Measurements from ENCODE around the gene DBNDD2.

Gene DBNDD2

DNA sequence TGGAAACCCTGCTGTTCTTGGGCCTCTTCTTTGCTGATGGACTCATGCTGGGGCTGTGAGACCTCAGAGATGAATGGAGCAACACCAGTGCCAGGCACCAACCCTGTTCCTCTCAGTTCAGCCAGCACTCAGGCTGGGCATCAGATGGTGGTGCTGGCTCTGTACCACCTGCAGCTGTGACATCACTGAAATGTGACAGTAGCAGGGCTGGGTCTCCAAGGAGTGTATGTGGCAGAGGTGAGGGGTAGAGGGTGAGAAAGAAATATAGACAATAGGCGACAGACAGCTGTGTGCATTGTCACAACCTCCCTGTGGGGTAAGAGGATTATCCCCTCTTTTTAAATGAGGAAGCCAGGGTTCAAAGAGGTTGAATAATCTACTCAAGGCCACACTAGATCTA lies 29.9 kb upstream of the DBNDD2 start, which contains the start of gene TP53TG5:
TSS of gene TP53TG5 (minus strand) at position 135 of the 400 bp plus-strand sequence. CDS start at position 46, 89 bp downstream.
- no peak for DNase-seq (ENCODE audit: low read depth, low spot score)

DNA sequence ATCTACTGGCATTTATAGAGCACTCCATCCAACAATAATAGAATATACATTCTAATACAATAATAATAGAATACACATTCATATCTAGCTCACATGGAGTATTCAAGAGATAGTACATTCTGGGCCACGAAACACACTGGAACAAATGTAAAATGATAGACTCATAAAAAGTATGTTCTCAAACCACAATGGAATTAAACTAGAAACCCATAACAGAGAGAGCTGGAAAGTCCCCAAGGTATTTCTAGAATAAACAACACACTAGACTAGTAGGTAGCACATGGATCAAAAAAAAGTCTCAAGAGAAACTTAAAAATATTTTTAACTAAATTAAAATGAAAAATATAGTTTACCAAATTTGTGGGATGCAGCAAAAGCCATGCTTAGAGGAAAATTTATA lies 20.8 kb upstream of the DBNDD2 start:
- no peak for DNase-seq (ENCODE audit: low read depth, low spot score)

DNA sequence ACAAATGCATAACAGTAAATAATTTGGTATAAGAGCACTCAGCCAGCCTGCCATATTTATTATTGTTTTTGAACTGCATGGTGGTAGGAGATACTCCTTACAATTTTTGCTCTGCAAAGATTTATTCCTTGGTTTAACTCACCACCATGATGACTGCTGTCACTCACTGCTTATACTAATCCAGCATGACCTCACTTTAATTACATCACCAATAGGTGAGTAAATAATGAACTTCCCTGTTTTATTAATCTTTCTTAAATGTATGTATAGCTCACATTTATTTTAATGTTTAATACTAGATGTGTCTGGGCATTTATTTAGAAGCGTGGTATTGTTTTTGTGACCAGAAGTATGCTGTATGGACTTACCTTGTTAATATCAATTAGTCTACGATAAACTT lies 17.2 kb upstream of the DBNDD2 start:
- no peak for DNase-seq (ENCODE audit: low read depth, low spot score)

DNA sequence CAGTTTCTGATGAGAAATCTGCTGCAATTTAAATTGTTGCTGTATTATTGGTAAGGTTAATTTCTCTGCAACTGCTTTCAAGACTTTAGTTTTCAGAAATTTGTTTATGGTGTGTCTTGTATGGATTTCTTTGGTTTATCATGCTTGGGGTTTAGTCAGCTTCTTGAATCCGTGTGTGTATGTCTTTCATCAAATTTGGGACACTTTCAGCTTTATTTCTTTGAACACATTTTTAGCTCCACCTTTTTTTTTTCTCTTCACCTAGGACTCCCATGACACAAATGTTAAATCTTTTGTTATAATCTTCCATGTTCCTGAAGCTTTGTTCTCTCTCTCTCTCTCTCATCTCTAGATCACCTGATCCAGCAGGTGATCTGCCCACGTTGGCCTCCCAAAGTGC lies 16.5 kb upstream of the DBNDD2 start:
- DNase-seq (ENCODE audit: low read depth, low spot score) = no peak

DNA sequence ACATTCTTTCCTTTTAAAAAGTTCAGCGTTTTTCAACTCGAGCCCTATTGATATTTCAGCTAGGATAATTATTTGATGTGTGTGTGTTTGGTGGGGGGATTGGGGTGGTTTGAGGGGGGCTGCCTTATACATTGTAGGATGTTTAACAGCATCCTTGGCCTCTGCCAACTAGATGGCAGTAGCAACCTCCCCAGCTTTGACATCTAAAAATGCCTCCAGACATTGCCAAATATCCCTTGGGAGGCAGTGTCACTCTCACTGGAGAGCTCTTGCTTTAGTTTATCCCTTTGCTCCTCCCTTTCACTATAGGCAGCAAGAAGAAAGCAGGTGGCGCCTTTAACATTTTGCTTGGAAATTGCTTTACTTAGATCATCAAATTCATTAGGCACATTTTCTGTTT lies 15.4 kb upstream of the DBNDD2 start:
- DNase-seq (ENCODE audit: low read depth, low spot score) = no peak

DNA sequence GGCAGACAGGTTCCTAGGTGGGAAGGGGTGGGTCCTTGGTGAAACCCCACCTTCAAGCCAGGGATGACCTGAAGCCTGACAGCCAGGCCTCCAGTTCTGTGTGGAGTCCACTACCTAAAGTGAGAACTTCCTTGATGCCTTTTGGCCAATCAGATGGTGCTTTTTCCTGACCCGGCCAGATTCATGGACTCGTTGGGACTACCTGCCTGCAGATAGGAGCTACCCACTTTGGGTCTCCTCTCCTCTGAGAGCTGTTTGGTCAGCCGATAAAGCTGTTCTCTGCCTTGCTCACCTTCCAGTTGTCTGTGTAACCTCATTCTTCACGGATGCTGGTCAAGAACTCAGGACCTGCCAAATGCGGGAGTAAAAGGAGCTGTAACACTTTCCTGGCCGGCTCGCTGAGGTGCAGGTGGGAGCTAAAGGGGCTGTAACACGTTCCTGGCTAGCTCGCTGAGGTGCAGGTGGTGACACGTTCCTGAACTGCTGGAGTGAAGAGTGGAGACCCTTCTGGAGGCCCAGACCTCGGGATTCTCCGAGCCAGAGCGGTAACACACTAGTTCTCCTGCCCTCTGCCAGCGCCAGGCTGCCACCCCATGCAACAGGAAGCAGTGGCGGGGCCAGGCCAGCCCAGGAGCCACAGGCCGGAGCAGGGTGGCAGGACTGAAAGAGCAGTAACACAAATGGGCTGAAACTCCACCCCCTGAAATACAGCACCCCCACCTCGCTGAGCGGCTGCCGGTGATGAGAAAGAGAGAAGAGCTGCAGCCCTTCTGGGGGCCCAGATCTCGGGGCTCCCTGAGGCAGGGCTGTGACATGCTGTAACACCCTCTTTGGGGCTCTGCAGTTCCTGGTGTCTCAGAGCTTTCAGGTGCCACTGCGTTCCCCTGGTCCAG lies 13.6 kb upstream of the DBNDD2 start:
- no peak for DNase-seq (ENCODE audit: low read depth, low spot score)

DNA sequence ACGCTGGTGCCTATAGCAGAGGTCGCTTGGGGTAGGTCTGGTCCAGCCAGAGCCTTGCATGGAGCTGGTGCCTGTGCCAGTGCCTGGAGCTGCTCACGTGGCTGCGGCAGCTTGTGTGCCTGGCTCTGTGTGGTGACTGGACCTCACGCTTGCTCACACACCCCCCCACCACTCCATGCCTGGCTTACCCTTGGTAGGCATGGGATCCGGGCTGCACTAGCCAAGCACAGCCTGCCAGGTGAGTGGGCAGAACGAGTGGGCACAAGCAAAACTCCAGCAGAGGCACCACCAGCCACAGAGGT lies 13.0 kb upstream of the DBNDD2 start:
- DNase-seq (ENCODE audit: low read depth, low spot score) = no peak

DNA sequence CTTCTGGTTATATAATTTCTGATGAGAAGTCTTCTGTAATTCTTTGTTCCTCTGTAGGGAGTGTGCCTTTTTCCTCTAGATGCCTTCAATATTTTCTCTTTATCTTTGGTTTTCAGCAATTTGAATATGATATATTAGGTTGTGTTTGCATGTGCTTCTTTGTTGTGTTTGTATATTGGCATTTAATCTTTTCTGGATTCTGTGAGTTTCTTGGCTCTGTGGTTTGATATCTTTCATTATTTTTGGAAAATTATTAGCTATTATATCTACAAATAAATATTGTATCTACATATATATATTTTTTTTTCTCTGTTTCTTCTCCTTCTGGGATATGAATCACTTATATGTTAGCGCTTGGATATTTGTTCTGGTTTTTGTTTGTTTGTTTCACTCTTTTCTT lies 9.1 kb upstream of the DBNDD2 start:
- DNase-seq (ENCODE audit: low read depth, low spot score) = no peak

DNA sequence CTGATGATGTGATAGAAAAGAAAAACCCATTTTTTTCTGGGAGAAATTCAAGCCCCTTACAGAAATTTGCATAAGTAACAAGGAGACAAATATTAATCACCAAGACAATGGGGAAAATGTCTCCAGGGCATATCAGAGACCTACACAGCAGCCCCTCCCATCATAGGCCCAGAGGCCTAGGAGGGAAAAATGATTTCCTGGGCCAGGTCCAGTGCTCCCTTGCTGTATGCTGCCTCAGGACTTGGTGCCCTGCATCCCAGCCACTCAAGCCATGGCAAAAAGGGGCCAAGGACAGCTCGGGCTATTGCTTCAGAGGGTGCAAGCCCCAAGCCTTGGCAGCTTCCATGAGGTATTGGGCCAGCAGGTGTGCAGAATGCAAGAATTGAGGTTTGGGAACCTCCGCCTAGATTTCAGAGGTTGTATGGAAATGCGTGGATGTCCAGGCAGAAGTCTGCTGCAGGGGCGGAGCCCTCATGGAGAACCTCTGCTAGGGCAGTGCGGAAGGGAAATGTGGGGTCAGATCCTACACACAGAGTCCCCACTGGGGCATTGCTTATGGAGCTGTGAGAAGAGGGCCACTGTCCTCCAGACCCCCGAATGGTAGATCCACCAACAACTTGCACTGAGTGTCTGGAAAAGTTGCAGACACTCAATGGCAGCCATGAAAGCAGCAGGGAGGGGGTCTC lies 7.6 kb upstream of the DBNDD2 start:
- no peak for DNase-seq (ENCODE audit: low read depth, low spot score)

DNA sequence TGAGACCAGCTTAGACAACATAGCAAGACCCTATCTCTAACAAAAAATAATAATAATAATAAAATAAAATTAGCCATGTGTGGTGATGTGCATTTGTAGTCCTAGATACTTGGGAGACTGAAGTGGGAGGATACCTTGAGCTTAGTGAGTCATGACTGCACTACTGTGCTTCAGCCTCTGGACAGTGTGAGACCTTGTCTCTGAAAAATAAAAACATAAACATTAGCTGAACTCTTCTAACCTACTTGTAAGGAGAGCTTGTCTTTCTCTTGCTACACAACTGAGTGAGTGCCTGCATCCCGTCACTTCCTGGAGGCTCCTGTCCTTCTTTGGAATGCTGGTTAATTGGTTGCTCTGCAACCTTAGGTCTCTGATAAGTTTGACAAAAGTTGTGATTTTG lies 5.1 kb upstream of the DBNDD2 start:
- DNase-seq (ENCODE audit: low read depth, low spot score) = no peak

DNA sequence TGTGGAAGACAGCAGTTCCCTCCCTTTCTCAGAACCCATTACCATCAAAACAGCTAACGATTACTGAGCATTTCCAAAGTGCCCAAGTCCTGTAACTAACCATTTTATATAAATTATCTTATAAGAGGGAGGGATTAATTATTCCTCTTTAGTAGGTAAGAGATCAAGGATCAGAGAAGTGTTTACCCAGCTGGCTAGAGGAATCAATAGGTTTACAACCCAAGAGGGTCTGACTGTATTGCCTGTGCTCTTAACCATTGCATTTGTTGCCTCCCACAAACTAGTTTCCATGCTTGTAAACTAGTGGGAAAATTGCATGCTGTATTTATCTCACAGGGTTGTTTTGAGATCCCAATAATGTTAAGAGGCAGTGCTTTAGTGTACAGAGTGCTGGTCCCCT lies 3.7 kb upstream of the DBNDD2 start:
- no peak for DNase-seq (ENCODE audit: low read depth, low spot score)

DNA sequence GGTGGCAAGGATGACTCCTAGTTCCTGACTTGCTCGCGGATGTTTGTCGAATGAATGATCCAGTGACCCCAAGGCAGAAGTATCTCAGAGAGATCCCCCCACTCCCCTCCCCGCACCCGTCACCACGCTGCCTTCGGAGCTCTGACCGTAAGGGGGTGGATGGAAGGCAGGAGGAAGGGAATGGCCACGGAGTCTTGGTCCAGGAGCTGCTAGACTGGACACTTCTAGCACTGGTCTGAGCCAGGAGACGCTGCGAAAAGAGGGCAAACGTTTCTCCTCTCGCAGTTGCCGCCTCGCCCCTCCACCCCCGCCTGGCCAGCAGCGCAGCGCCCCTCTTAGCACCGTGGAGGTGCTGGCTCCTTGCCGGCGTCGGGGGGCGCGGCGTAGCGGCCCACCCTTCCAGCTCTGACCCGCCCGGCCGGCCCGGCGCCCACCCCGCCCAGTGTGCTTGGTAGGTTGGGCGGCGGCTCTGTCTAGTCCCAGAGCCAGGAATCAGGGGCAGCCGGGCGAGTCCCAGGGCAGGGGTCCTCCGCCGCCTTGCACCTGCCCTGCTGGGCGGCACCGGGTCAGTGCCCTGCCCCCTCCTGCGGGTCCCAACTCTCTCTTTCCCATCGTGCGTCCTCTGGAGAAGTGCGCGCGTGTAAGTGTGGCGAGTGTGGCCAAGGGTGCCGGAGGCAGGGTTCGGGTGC lies 2.4 kb upstream of the DBNDD2 start:
- no peak for DNase-seq (ENCODE audit: low read depth, low spot score)

DNA sequence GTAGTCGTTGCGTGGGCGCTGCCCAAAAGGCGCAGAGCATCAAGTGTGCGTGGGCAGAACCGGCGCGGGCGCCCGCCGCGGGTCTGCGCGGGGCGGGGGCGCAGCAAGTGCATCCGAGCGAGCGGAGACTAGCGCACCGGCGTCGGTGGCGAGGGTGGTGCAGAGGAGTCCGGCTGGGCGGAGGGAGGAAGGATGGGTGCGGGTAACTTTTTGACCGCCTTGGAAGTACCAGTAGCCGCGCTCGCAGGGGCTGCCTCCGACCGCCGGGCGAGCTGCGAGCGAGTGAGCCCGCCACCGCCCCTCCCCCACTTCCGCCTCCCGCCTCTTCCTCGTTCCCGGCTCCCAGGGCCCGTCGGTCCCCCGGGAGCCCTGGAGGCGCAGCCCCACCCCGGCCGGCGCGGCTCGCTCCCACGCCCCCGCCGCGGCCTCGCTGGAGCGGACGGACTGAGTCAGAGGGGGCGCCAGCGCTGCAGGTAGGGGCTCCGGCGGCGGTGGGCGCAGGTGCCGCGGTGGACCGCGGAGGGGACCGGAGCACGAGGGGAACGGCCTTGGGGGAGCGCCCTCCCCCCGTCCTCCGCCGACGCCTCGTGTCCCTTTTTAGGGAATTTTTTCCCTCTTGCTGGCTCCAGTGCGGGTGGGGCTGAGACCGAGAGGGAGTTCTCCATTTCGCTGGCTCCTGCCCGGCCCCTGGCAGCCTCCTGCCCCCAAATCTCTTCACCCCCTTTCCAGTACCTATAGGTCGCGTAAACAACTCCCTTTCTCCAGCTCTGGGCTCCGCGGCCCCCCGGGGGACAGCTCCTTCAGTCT lies 1.6 kb upstream of the DBNDD2 start:
- DNase-seq (ENCODE audit: low read depth, low spot score) = peak; percentile 30

DNA sequence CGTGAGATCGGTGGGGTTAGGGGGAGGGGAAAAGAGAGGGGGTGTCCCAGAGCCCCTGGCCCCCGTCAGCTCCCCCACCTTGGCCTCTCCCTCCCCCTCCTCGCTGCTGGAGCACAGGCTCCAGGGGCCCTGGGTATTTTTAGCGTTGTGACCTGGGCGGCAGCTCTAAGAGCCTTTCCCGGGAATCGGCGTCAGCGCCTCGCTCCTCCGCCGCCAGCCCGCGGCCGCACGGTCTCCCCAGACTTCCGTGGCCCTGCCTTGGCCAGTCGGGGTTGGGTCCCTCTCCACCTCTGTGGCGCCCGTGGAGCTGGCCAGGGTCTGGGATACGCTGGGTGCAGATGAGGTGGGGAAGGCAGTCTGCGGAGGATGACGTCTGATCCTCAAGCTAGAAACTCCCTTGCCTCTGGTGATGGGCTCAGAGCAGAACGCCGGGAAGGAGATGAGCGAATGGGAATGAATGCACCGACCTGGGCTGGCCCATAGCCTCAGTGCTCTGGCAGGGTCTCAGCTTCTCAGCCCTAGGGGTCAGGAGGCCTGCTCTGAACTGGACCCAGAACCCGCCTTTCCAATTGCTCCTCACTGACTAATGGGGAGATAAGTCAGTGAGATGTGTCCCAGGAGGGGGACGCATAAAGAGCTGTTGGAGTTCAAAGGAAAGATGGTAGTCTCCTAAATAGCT lies 883 bp upstream of the DBNDD2 start:
- peak; percentile 54 for DNase-seq (ENCODE audit: low read depth, low spot score)

DNA sequence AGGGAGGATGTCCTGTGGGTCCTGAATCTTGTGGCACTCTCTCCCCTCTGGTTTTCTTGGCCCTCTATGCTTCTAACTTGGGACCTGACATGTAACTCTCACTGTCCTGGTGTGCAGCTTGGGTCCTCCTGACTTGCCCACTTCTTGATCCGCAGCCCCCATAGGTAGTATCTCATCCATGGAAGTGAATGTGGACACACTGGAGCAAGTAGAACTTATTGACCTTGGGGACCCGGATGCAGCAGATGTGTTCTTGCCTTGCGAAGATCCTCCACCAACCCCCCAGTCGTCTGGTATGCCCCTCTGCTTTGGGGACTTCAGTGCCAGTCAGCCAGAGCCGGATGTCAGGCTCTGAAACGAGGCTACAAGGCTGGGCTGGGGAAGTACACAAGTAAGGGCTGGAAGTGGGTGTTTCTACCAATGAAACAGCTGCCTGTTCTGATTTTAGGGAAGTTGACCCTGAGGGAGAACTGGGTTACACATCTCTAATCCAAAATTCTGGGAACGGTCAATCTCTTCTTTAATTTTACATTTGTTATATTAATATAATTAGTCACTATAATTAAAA lies 641 bp downstream of the DBNDD2 start:
- no peak for DNase-seq (ENCODE audit: low read depth, low spot score)

DNA sequence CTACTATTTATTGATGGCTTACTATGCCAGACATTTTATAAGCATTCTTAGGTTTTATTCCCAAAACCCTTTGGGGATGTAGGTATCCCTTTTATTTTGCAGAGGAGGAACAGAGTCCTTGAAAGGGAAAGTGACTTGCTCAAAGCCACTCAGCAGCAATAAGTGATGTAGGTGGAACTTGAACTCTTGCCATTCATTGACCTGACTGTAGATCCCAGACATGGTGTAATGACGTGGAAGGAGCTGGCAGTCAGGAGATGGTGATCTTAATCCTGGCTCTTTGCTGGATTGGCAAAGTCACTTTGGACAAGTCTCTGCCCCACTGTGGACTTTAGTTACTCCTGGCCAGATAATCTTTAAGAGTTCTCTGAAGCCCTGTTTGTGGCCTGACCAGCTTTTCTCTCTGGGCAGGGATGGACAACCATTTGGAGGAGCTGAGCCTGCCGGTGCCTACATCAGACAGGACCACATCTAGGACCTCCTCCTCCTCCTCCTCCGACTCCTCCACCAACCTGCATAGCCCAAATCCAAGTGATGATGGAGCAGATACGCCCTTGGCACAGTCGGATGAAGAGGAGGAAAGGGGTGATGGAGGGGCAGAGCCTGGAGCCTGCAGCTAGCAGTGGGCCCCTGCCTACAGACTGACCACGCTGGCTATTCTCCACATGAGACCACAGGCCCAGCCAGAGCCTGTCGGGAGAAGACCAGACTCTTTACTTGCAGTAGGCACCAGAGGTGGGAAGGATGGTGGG lies 1.6 kb downstream of the DBNDD2 start:
- no peak for DNase-seq (ENCODE audit: low read depth, low spot score)

DNA sequence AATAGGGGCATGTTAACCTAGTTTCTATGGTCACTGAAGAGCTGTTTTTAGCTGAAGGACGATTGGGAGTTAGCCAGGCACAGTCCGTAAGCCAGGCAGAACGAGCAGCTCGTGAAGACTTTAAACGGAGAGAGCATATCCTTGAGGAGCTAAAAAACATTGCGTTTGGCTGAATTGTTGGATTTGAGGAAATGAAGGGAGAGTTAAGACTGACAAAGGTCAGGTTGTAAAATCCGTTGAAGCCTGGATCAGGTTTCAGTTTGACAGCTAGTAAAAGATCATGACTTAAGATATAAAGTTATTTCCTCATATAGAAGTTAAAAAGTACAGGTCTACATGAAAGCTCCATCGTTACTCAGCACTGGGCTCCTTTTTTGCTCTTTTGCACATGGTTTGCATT lies 2.8 kb downstream of the DBNDD2 start:
- DNase-seq (ENCODE audit: low read depth, low spot score) = no peak

DNA sequence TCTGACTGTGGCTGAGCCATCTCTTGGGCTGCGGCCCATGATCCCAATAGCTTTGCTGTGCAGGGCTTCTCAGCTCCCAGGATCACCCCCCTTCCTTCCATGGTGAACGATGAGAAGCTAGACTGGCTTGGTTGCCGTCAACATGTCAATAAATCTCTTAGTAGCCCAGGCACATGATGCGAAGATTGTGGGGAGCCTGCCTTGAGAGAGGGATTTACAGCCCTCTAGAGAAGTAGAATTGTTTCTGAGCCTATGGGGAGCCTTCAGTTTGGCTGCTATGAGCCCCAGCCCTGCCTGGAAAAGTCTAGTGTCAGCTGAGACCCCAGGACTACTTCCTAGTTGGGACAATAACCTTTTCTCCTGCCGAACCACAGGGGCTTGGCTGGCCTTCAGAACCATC lies 4.6 kb downstream of the DBNDD2 start:
- no peak for DNase-seq (ENCODE audit: low read depth, low spot score)

DNA sequence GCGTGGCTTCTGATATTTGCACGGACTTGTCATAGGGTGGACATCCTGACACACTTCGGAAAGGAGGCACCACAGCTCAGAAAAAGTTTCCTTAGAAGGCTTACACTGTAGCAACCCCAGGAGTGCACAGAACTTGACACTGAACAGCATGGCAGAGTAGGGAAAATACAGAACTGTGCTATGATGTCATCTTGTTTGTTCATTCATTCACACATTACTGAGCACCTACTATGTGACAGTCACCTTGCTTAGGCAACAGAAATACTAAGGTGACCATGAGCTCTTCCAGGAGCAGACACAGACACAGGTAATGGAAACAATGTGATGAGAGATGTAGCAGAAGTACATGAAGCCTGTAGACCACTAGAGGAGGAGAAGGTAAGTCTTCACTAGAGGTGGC lies 5.4 kb downstream of the DBNDD2 start:
- DNase-seq (ENCODE audit: low read depth, low spot score) = no peak

Data from ELF-1 (cell line).